Amniotic epithelial cell (primary cell): ENCODE measurements around the gene HSPA4.
"Not testable (repeated sequence)": the region's sequence is repeated elsewhere in the genome, so short reads cannot be mapped to it uniquely, and the experiment has no call there.

Experiments used
- DNase-seq: peaks from one replicate; pipeline ENCODE4 v3.0.0-alpha.2; 2010; ENCODE audit warnings: low read depth

The HSPA4 gene

GRCh38 chr5:133051542-133052316, at the start of gene HSPA4:
HSPA4 (plus strand) TSS chr5:133052013; CDS start chr5:133052251, 238 bp downstream.
- DNase-seq = peak; percentile 97

GRCh38 chr5:133006653-133007052, 45.2 kb upstream of the HSPA4 start:
- peak; percentile 46 for DNase-seq

- not testable (repeated sequence) for DNase-seq
These were observed 43.4 kb upstream of the HSPA4 start for GRCh38 chr5:133008455-133008854.

- DNase-seq = no peak
These were observed 36.3 kb upstream of the HSPA4 start for GRCh38 chr5:133015466-133015865.

GRCh38 chr5:133017964-133018363, 33.8 kb upstream of the HSPA4 start:
- no peak for DNase-seq

GRCh38 chr5:133019471-133019870, 32.3 kb upstream of the HSPA4 start:
- DNase-seq = not testable (repeated sequence)

- DNase-seq = peak; percentile 87
These were observed 25.8 kb upstream of the HSPA4 start, which contains the start of gene ZCCHC10 for GRCh38 chr5:133025804-133026663. ZCCHC10 (minus strand) TSS chr5:133026549; CDS start chr5:133026537, 12 bp downstream.

GRCh38 chr5:133026664-133027153, 25.1 kb upstream of the HSPA4 start:
- no peak for DNase-seq

GRCh38 chr5:133029416-133029815, 22.4 kb upstream of the HSPA4 start:
- peak; percentile 13 for DNase-seq

GRCh38 chr5:133030343-133031005, 21.3 kb upstream of the HSPA4 start:
- DNase-seq = no peak

GRCh38 chr5:133032852-133033742, 18.7 kb upstream of the HSPA4 start:
- DNase-seq = peak; percentile 61

GRCh38 chr5:133034064-133034463, 17.7 kb upstream of the HSPA4 start:
- DNase-seq = no peak

- no peak for DNase-seq
These were observed 16.6 kb upstream of the HSPA4 start for GRCh38 chr5:133035224-133035623.

GRCh38 chr5:133036677-133037076, 15.1 kb upstream of the HSPA4 start:
- DNase-seq = not testable (repeated sequence)

- DNase-seq = no peak
These were observed 10.5 kb upstream of the HSPA4 start for GRCh38 chr5:133041157-133041784.

GRCh38 chr5:133041910-133042309, 9.9 kb upstream of the HSPA4 start:
- peak; percentile 53 for DNase-seq

- DNase-seq = not testable (repeated sequence)
These were observed 5.3 kb upstream of the HSPA4 start for GRCh38 chr5:133046560-133046959.

GRCh38 chr5:133047404-133047803, 4.4 kb upstream of the HSPA4 start:
- no peak for DNase-seq

GRCh38 chr5:133048993-133049725, 2.7 kb upstream of the HSPA4 start:
- DNase-seq = no peak

GRCh38 chr5:133049726-133050048, 2.1 kb upstream of the HSPA4 start:
- no peak for DNase-seq
